HG02981 (cell line): ENCODE data around the gene MORN2.

Experiments used
- ATAC-seq: cut with Tn5 transposase; IDR thresholded peaks from one replicate; pipeline ENCODE4 v1.9.1; 2021; ENCODE audit warnings: mild to moderate bottlenecking, moderate library complexity; ENCODE audit not compliant: unreplicated experiment

Gene MORN2

GRCh38 chr2:38889045-38889444 lies 13.3 kb downstream of the MORN2 start:
- no peak for ATAC-seq

GRCh38 chr2:38889575-38889974 lies 13.8 kb downstream of the MORN2 start, which contains the start of gene ARHGEF33:
TSS of gene ARHGEF33 (plus strand) at chr2:38889875. CDS start at chr2:38919448, 29,573 bp downstream.
- no peak for ATAC-seq

GRCh38 chr2:38892819-38893218 lies 17.0 kb downstream of the MORN2 start:
- ATAC-seq = no peak

GRCh38 chr2:38898256-38898655 lies 22.5 kb downstream of the MORN2 start:
- ATAC-seq = no peak

DNA sequence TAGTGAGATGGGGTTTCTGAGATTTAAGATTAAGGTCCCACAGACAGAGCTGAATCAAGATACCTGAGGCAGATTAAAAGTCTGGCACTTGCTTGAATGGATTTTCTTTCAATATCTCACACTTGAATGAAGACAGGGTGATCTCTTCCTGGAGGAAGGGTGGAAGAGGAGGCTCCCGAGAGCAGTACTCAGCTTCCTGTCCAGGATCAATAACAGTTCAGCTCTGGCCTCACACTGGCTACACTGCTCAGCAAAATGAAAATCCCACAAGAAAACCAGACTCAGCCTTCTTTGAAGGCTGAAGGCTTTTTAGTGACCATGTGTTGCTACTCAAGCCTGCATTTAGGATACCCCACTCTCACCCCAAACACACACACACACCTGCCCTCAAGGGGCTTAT lies 24.9 kb downstream of the MORN2 start:
- no peak for ATAC-seq

DNA sequence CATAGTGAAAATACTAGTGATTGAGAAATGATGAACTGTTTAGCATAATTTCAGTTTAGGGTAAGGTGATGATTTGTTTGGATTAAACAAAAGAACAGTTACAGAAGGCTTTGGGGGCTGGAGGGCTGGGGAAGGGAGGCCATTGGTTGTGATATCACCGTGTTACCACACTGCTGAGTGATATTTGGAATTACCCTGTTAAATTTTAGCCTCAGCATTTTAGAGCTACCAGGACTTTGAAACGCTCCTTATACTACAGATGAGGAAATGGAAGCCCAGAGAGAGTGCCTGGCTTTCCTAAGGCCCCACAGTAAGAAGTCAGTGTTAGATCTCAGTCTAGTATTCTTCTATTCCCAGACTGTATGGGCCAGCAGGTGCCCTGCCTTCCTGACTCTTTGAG lies 29.5 kb downstream of the MORN2 start:
- no peak for ATAC-seq

DNA sequence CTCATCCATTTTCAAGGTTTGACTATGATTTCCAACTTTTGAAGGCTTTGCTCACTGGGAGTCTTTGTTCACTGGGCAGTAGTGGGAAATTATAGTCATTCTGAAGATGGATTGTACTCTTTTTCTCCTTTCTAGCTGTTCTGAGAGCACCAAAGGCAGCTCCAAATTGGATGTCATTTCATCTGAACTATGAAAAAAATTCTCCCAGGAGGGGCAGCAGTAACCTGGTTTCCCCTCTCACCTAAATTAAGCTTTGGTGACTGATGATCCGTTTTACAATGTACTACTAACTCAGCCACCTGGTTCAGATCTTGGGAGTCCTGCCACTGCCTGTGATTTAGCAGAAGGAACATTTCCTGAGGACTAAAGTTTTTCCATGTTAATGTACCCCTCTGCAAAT lies 31.5 kb downstream of the MORN2 start:
- no peak for ATAC-seq

GRCh38 chr2:38907743-38908562 lies 32.2 kb downstream of the MORN2 start:
- ATAC-seq = peak; percentile 84

- no peak for ATAC-seq
Observed at GRCh38 chr2:38909872-38910271, 34.1 kb downstream of the MORN2 start.

DNA sequence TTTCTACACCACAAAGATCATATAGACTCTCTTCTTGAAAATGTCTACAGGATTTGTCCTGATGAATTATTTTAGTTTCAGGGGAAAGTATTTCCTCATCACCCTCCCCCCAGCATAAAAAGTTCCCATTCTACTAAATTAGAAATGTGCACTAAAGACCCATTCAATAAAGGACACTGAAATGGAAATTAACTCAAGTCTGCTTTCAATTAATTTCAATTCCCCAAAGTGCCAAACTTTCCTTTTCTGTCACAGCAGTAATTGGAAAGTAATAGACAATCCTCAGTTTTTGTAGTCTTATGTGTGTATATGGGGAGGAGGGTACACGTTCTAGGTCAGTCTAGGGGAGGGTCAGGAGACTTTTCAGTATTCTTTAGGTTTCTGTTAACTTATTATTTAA lies 35.4 kb downstream of the MORN2 start:
- no peak for ATAC-seq

DNA sequence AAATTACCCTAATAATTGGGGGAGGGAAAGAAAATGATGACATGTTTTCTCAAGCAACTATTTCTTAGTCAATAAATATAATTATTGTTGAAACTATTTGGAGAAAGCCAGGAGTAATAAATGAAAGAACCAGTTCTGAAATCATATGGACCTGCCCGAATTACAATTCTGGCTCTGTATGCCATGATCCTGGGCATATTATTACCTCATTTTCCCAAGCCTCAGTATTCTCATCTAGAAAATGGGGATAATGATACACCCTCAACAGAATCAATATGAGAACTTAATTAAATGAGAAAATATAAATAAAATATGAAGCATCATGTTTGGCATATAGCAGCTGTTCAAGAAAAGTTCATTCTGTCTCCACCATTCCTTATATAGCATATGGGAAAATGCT lies 36.8 kb downstream of the MORN2 start:
- ATAC-seq = no peak

GRCh38 chr2:38922389-38922788 lies 46.6 kb downstream of the MORN2 start:
- ATAC-seq = no peak

GRCh38 chr2:38922902-38923301 lies 47.1 kb downstream of the MORN2 start:
- no peak for ATAC-seq

DNA sequence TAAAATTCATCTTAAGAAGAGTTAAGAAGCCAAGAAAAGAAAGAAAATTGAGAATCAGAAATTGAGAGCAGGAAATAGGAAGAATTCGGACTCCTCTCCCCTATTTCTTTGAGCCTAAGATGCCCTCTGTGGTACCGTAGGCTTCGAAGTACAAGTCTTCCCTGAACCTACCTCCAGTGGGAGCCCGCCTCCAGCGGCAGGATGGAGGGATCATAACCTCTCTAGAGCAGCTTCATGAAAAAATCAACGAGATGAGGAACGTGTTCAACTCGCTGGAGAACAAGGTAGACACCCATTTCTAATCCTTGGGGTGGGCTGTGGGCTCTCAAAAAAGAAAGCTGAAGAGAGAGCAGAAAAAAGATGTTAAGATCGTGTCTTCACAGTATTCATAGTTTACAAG lies 50.2 kb downstream of the MORN2 start:
- ATAC-seq = no peak

GRCh38 chr2:38930600-38930999 lies 54.8 kb downstream of the MORN2 start:
- ATAC-seq = no peak
